Measurements from ENCODE around the gene NPIPA1.
"Not testable (repeated sequence)": the region's sequence is repeated elsewhere in the genome, so short reads cannot be mapped to it uniquely, and the experiment has no call there.

The NPIPA1 gene

GRCh38 chr16:14982521-14982920, 45.3 kb downstream of the NPIPA1 start:
- not testable (repeated sequence) for H3K36me3 Mint-ChIP-seq (ENCODE audit: low read depth); H3K9me3 Mint-ChIP-seq; H3K4me3 Mint-ChIP-seq; H3K27me3 Mint-ChIP-seq (ENCODE audit: low read depth); H3K27ac Mint-ChIP-seq; H3K4me1 Mint-ChIP-seq (ENCODE audit: low read depth)

GRCh38 chr16:14988092-14988491, 50.8 kb downstream of the NPIPA1 start:
- not testable (repeated sequence) for H3K4me1 Mint-ChIP-seq (ENCODE audit: low read depth); H3K27ac Mint-ChIP-seq; H3K4me3 Mint-ChIP-seq; H3K27me3 Mint-ChIP-seq (ENCODE audit: low read depth)
- Mint-ChIP-seq H3K9me3 (peaks cover 10% of the 10 kb centered on the region), H3K36me3 (ENCODE audit: low read depth) (peaks cover 19% of the 10 kb centered on the region)

- H3K27ac Mint-ChIP-seq; H3K4me3 Mint-ChIP-seq; H3K4me1 Mint-ChIP-seq (ENCODE audit: low read depth); H3K27me3 Mint-ChIP-seq (ENCODE audit: low read depth): not testable (repeated sequence)
- peaks cover 24% of the 10 kb centered on the region for H3K36me3 Mint-ChIP-seq (ENCODE audit: low read depth)
- peaks cover 13% of the 10 kb centered on the region for H3K9me3 Mint-ChIP-seq
Measured at GRCh38 chr16:14988661-14989191, 51.5 kb downstream of the NPIPA1 start.

- not testable (repeated sequence) for H3K4me1 Mint-ChIP-seq (ENCODE audit: low read depth); H3K4me3 Mint-ChIP-seq; H3K27me3 Mint-ChIP-seq (ENCODE audit: low read depth); H3K27ac Mint-ChIP-seq
- peaks cover 13% of the 10 kb centered on the region for H3K9me3 Mint-ChIP-seq
- H3K36me3 Mint-ChIP-seq (ENCODE audit: low read depth), result peaks cover 26% of the 10 kb centered on the region
Measured at GRCh38 chr16:14989291-14990281, 52.3 kb downstream of the NPIPA1 start.

GRCh38 chr16:14993277-14994151, 56.3 kb downstream of the NPIPA1 start:
- not testable (repeated sequence) for H3K4me1 Mint-ChIP-seq (ENCODE audit: low read depth)

GRCh38 chr16:14996702-14997101, 59.5 kb downstream of the NPIPA1 start:
- H3K36me3 Mint-ChIP-seq (ENCODE audit: low read depth), result peaks cover 17% of the 10 kb centered on the region
- not testable (repeated sequence) for H3K27ac Mint-ChIP-seq; H3K4me1 Mint-ChIP-seq (ENCODE audit: low read depth); H3K27me3 Mint-ChIP-seq (ENCODE audit: low read depth); H3K4me3 Mint-ChIP-seq
- H3K9me3 Mint-ChIP-seq, result peaks cover 13% of the 10 kb centered on the region

More at GRCh38 chr16:14993277-14994151, 56.3 kb downstream of the NPIPA1 start:
- H3K4me3 Mint-ChIP-seq; H3K27ac Mint-ChIP-seq; H3K27me3 Mint-ChIP-seq (ENCODE audit: low read depth): not testable (repeated sequence)
- Mint-ChIP-seq H3K9me3 (peaks cover 13% of the 10 kb centered on the region), H3K36me3 (ENCODE audit: low read depth) (peaks cover 22% of the 10 kb centered on the region)

GRCh38 chr16:14998300-14998699, 61.1 kb downstream of the NPIPA1 start:
- H3K36me3 Mint-ChIP-seq (ENCODE audit: low read depth); H3K4me1 Mint-ChIP-seq (ENCODE audit: low read depth); H3K27me3 Mint-ChIP-seq (ENCODE audit: low read depth); H3K4me3 Mint-ChIP-seq; H3K9me3 Mint-ChIP-seq; H3K27ac Mint-ChIP-seq: not testable (repeated sequence)

GRCh38 chr16:14999845-15000244, 62.6 kb downstream of the NPIPA1 start:
- not testable (repeated sequence) for H3K27me3 Mint-ChIP-seq (ENCODE audit: low read depth); H3K36me3 Mint-ChIP-seq (ENCODE audit: low read depth); H3K27ac Mint-ChIP-seq; H3K4me3 Mint-ChIP-seq; H3K4me1 Mint-ChIP-seq (ENCODE audit: low read depth); H3K9me3 Mint-ChIP-seq

Measured in T-helper 1 cell treated with Interleukin-12 subunit alpha and Interleukin-12 subunit beta and Interleukin-4 antibody, amounts not matched to agents 30 μg/mL and 1 μg/mL, for 36 hours (primary cell).